Type B pancreatic cell (in vitro differentiated cells): Measurements from ENCODE around the gene SCRN1. TPM values are rescaled to one million over a fixed set of nuclear protein-coding genes. Genes with fewer than 3 reads are reported as not detected.

Experiments
- DNase-seq: peaks from one replicate; pipeline ENCODE4 v3.0.0; 2021; ENCODE audit warnings: mixed read lengths; ENCODE audit not compliant: unreplicated experiment; ENCODE audit errors: extremely low spot score
- H3K27ac Mint-ChIP-seq: 2 replicates; pipeline ENCODE4 v1.8.0; 2021; ENCODE audit warnings: mild to moderate bottlenecking, mixed read lengths
- H3K27me3 Mint-ChIP-seq: 2 replicates; pipeline ENCODE4 v1.8.0; 2021; ENCODE audit warnings: mixed read lengths
- H3K36me3 Mint-ChIP-seq: 2 replicates; pipeline ENCODE4 v1.8.0; 2021; ENCODE audit warnings: mixed read lengths
- H3K4me1 Mint-ChIP-seq: one replicate; pipeline ENCODE4 v1.8.0; 2021; ENCODE audit warnings: mixed read lengths; ENCODE audit not compliant: unreplicated experiment
- H3K4me3 Mint-ChIP-seq: 2 replicates; pipeline ENCODE4 v1.8.0; 2021; ENCODE audit warnings: mild to moderate bottlenecking, mixed read lengths
- H3K9me3 Mint-ChIP-seq: 2 replicates; pipeline ENCODE4 v1.8.0; 2021; ENCODE audit warnings: mixed read lengths
- CTCF ChIP-seq: fragments of 200-600 bp; sonication (generic); conservative IDR thresholded peaks from 2 replicates; pipeline ENCODE4 v1.5.0; 2021; ENCODE audit warnings: antibody characterized with exemption, mild to moderate bottlenecking
- total RNA-seq: library from RNA; stranded (reverse); gene quantifications from 2 replicates; pipeline ENCODE4 v1.2.1, GENCODE V29; 2021; ENCODE audit warnings: low replicate concordance

SCRN1 gene
- total RNA-seq, 1 donor from 2014 or later, result 62.7 TPM

- no peak overlapping the region for H3K4me3 Mint-ChIP-seq
- H3K27ac Mint-ChIP-seq, result no peak overlapping the region
- no peak for DNase-seq
- H3K9me3 Mint-ChIP-seq, result no peaks in the 10 kb centered on the region
- no peak for TF ChIP-seq CTCF
- peaks cover 4% of the 10 kb centered on the region for H3K4me1 Mint-ChIP-seq
- no peaks in the 10 kb centered on the region for H3K27me3 Mint-ChIP-seq
- H3K36me3 Mint-ChIP-seq, result peaks cover 20% of the 10 kb centered on the region
Measured at GRCh38 chr7:29951206-29951605, 38.4 kb downstream of the SCRN1 start.

GRCh38 chr7:29950480-29950879 is 39.1 kb downstream of the SCRN1 start:
- no peaks in the 10 kb centered on the region for H3K9me3 Mint-ChIP-seq
- H3K27me3 Mint-ChIP-seq, result no peaks in the 10 kb centered on the region
- H3K4me1 Mint-ChIP-seq, result peaks cover 4% of the 10 kb centered on the region
- H3K4me3 Mint-ChIP-seq, result no peak overlapping the region
- no peak for DNase-seq
- no peak overlapping the region for H3K27ac Mint-ChIP-seq
- no peak for TF ChIP-seq CTCF
- H3K36me3 Mint-ChIP-seq, result peaks cover 27% of the 10 kb centered on the region

GRCh38 chr7:29948587-29948986 is 41.0 kb downstream of the SCRN1 start:
- no peaks in the 10 kb centered on the region for H3K27me3 Mint-ChIP-seq
- TF ChIP-seq CTCF, result no peak
- no peak overlapping the region for H3K4me3 Mint-ChIP-seq
- H3K27ac Mint-ChIP-seq, result no peak overlapping the region
- peaks cover 4% of the 10 kb centered on the region for H3K4me1 Mint-ChIP-seq
- peaks cover 39% of the 10 kb centered on the region for H3K36me3 Mint-ChIP-seq
- no peaks in the 10 kb centered on the region for H3K9me3 Mint-ChIP-seq
- no peak for DNase-seq

- no peaks in the 10 kb centered on the region for H3K27me3 Mint-ChIP-seq
- no peak for DNase-seq
- H3K36me3 Mint-ChIP-seq, result peaks cover 50% of the 10 kb centered on the region
- peaks cover 4% of the 10 kb centered on the region for H3K4me1 Mint-ChIP-seq
- H3K27ac Mint-ChIP-seq, result no peak overlapping the region
- no peak overlapping the region for H3K4me3 Mint-ChIP-seq
- H3K9me3 Mint-ChIP-seq, result no peaks in the 10 kb centered on the region
- TF ChIP-seq CTCF, result peak; percentile 54
Measured at GRCh38 chr7:29946428-29947186, 43.0 kb downstream of the SCRN1 start.

GRCh38 chr7:29945259-29945809 is 44.3 kb downstream of the SCRN1 start:
- DNase-seq, result no peak
- no peak for TF ChIP-seq CTCF

More at GRCh38 chr7:29945259-29945809, 44.3 kb downstream of the SCRN1 start:
- peaks cover 50% of the 10 kb centered on the region for H3K36me3 Mint-ChIP-seq
- no peak overlapping the region for H3K4me3 Mint-ChIP-seq
- no peak overlapping the region for H3K27ac Mint-ChIP-seq
- peaks cover 4% of the 10 kb centered on the region for H3K4me1 Mint-ChIP-seq
- H3K27me3 Mint-ChIP-seq, result no peaks in the 10 kb centered on the region
- no peaks in the 10 kb centered on the region for H3K9me3 Mint-ChIP-seq
